GM18907 (cell line): ENCODE measurements around the gene LNX2.

Source experiments
- ATAC-seq: cut with Tn5 transposase; IDR thresholded peaks from one replicate; pipeline ENCODE4 v1.9.1; 2021; ENCODE audit warnings: mild to moderate bottlenecking, moderate library complexity; ENCODE audit not compliant: unreplicated experiment

LNX2 gene

GRCh38 chr13:27570906-27571305 is 49.4 kb downstream of the LNX2 start:
- ATAC-seq, result no peak

- no peak for ATAC-seq
These were observed 50.9 kb downstream of the LNX2 start for GRCh38 chr13:27569405-27569804.

- ATAC-seq, result no peak
These were observed 54.5 kb downstream of the LNX2 start for GRCh38 chr13:27565818-27566217.

- no peak for ATAC-seq
These were observed 57.9 kb downstream of the LNX2 start for GRCh38 chr13:27562457-27562856.

- no peak for ATAC-seq
These were observed 60.6 kb downstream of the LNX2 start for GRCh38 chr13:27559719-27560118.

- no peak for ATAC-seq
These were observed 64.2 kb downstream of the LNX2 start for GRCh38 chr13:27556109-27556508.

- no peak for ATAC-seq
These were observed 68.8 kb downstream of the LNX2 start for GRCh38 chr13:27551562-27551961.

GRCh38 chr13:27549406-27549981 is 70.8 kb downstream of the LNX2 start:
- ATAC-seq, result no peak

GRCh38 chr13:27542220-27542619 is 78.1 kb downstream of the LNX2 start:
- no peak for ATAC-seq

GRCh38 chr13:27541386-27541785 is 78.9 kb downstream of the LNX2 start:
- no peak for ATAC-seq

GRCh38 chr13:27536361-27537101 is 83.8 kb downstream of the LNX2 start:
- ATAC-seq, result no peak

GRCh38 chr13:27535546-27535945 is 84.8 kb downstream of the LNX2 start:
- no peak for ATAC-seq

GRCh38 chr13:27534981-27535380 is 85.3 kb downstream of the LNX2 start:
- no peak for ATAC-seq

GRCh38 chr13:27534108-27534980 is 86.0 kb downstream of the LNX2 start:
- no peak for ATAC-seq

GRCh38 chr13:27533155-27533643 is 87.1 kb downstream of the LNX2 start:
- ATAC-seq, result no peak

GRCh38 chr13:27528908-27529307 is 91.4 kb downstream of the LNX2 start:
- no peak for ATAC-seq

GRCh38 chr13:27526516-27526915 is 93.8 kb downstream of the LNX2 start:
- ATAC-seq, result no peak

- no peak for ATAC-seq
These were observed 95.1 kb downstream of the LNX2 start for GRCh38 chr13:27524981-27525975.

- ATAC-seq, result no peak
These were observed 96.8 kb downstream of the LNX2 start for GRCh38 chr13:27523346-27524073.

- ATAC-seq, result no peak
These were observed 97.5 kb downstream of the LNX2 start for GRCh38 chr13:27522847-27523246.
